GM12864 (cell line): ENCODE results near the gene DYRK1A.

Experiments used
- DNase-seq: peaks from one replicate; pipeline ENCODE4 v3.0.0-alpha.2; 2011; ENCODE audit warnings: low read depth
- H3K4me3 ChIP-seq: 2 replicates; pipeline ENCODE4 v1.5.1; 2011; ENCODE audit warnings: mild to moderate bottlenecking, low read depth, low read length, control low read depth
- TF ChIP-seq, protein P1 (sequence below): IDR thresholded peaks from 2 replicates; pipeline ENCODE4 v1.5.1; 2011; ENCODE audit warnings: low read depth, mild to moderate bottlenecking, moderate library complexity, low read length, control low read depth, inconsistent platforms; ENCODE audit errors: missing control alignments

The DYRK1A gene

GRCh38 chr21:37454869-37455503, 88.4 kb downstream of the DYRK1A start:
- TF ChIP-seq, protein P1, sequence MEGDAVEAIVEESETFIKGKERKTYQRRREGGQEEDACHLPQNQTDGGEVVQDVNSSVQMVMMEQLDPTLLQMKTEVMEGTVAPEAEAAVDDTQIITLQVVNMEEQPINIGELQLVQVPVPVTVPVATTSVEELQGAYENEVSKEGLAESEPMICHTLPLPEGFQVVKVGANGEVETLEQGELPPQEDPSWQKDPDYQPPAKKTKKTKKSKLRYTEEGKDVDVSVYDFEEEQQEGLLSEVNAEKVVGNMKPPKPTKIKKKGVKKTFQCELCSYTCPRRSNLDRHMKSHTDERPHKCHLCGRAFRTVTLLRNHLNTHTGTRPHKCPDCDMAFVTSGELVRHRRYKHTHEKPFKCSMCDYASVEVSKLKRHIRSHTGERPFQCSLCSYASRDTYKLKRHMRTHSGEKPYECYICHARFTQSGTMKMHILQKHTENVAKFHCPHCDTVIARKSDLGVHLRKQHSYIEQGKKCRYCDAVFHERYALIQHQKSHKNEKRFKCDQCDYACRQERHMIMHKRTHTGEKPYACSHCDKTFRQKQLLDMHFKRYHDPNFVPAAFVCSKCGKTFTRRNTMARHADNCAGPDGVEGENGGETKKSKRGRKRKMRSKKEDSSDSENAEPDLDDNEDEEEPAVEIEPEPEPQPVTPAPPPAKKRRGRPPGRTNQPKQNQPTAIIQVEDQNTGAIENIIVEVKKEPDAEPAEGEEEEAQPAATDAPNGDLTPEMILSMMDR: no peak
- no peak for DNase-seq
- no peak overlapping the region for H3K4me3 ChIP-seq

DNA sequence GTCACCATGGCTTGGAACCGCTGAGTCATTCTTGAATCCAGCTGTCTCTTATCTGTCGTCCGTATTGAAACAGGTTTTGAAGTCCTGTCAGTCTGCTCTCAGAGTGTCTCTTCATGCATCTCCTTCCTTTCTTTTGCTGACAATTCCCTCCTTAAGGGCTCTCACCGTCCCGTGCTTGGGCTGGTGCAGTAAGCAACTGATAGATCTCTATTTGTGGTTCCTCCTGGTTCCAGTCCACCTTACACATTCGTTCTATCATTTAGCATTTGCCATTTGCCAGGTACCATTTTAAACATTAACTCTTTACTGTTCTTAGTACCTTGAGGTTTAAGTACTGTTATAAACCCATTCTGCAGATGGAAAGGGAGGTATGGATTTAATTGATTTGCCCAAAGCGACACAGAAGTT, 88.9 kb downstream of the DYRK1A start:
- TF ChIP-seq, protein P1: no peak
- H3K4me3 ChIP-seq: no peak overlapping the region

GRCh38 chr21:37458669-37459276, 92.2 kb downstream of the DYRK1A start:
- no peak overlapping the region for H3K4me3 ChIP-seq
- TF ChIP-seq, protein P1: no peak
- DNase-seq: no peak

More for the DNA sequence above, 88.9 kb downstream of the DYRK1A start:
- DNase-seq: no peak

DNA sequence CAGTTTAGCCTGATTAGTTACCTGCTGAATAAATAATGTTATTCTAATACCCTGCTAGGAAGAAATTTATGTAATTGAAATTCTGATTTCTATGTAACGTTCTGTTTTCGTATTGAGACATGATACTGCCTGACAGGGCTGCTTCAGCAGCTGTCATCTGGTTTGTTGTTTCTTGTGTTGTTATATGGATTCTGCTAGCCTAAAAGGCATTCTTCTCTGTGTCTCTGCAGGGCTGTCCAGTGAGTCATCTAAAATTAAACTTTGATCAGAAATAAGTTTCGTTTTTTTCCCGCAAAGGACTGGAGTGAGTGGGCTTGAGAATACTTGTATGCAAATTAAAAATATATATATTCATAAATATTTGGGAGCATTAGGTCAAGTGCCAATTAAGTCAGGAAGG, 93.0 kb downstream of the DYRK1A start:
- TF ChIP-seq, protein P1: no peak
- no peak overlapping the region for H3K4me3 ChIP-seq
- DNase-seq: no peak

DNA sequence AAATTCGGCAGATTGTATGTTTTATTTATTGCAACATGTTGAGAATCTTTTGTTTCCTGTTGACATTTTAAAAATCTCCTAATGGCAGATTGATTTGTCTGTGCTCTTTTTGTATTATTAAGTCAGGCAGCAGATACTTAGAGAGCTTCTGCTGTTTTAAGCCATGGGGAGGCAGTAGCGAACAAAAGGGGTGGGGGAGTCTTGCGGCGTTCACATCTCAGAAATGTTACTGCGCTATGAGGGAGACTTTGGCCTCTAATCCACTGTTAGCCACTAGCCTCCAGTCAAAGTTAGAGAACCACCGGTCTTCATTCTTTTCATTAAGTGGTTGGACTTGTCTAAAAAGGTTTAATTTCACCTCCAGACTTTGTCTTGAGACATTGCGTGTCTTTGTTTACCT, 93.6 kb downstream of the DYRK1A start:
- TF ChIP-seq, protein P1: no peak
- no peak overlapping the region for H3K4me3 ChIP-seq
- DNase-seq: no peak

- H3K4me3 ChIP-seq: no peak overlapping the region; the same call in 1 of the 2 replicates
- TF ChIP-seq, protein P1: no peak
- no peak for DNase-seq
Measured at GRCh38 chr21:37461479-37461878, 94.9 kb downstream of the DYRK1A start.
